ENCODE results near the gene PLEKHM2.

Gene PLEKHM2

DNA sequence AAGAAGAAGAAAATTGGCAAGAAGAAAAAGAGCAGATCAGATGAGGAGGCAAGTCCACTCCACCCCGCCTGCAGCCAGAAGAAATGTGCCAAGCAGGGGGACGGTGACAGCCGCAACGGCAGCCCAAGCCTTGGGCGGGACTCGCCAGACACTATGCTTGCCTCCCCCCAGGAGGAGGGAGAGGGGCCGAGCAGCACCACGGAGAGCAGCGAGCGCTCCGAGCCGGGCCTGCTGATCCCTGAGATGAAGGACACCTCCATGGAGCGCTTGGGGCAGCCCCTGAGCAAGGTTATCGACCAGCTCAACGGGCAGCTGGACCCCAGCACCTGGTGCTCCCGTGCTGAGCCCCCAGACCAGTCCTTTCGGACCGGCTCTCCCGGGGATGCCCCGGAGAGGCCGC lies 42.9 kb downstream of the PLEKHM2 start:
- no peak for DNase-seq

DNA sequence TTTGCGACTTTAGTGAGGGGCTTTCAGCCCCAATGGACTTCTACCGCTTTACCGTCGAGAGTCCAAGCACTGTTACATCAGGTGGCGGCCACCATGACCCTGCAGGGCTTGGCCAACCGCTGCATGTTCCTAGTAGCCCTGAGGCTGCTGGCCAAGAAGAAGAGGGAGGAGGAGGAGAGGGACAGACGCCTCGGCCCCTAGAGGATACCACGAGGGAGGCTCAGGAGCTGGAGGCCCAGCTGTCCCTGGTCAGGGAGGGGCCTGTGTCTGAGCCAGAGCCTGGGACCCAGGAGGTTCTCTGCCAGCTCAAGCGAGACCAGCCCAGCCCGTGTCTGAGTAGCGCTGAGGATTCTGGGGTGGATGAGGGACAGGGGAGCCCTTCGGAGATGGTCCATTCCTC lies 43.3 kb downstream of the PLEKHM2 start:
- DNase-seq: no peak

DNA sequence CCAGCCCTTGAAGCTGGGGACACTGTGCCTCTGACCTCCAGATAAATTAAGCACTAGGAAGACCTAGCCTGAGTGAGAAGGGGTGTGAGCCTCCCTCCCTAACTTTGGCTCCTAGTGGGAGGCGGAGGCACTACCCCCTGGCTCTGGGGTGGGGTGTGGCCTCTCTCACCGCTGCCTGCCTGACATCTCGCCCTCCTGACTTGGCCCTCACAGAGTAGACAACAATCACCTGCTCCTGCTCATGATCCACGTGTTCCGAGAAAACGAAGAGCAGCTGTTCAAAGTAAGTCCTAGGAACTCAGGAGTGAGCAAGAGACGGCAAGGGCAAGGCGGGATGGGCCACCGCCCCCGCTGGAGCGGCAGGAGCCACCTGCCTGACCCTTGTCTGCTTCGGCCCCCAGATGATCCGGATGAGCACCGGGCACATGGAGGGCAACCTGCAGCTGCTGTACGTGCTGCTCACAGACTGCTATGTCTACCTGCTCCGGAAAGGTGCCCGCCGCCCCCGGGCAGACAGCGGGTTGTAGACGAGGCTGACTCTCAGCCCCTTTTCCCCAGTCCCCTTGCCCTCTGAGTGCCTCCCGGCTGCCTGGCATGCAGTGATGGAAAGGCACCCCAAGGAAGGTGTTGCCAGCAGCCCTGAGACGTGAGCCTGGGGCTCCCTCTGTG lies 43.9 kb downstream of the PLEKHM2 start:
- DNase-seq: no peak

DNA sequence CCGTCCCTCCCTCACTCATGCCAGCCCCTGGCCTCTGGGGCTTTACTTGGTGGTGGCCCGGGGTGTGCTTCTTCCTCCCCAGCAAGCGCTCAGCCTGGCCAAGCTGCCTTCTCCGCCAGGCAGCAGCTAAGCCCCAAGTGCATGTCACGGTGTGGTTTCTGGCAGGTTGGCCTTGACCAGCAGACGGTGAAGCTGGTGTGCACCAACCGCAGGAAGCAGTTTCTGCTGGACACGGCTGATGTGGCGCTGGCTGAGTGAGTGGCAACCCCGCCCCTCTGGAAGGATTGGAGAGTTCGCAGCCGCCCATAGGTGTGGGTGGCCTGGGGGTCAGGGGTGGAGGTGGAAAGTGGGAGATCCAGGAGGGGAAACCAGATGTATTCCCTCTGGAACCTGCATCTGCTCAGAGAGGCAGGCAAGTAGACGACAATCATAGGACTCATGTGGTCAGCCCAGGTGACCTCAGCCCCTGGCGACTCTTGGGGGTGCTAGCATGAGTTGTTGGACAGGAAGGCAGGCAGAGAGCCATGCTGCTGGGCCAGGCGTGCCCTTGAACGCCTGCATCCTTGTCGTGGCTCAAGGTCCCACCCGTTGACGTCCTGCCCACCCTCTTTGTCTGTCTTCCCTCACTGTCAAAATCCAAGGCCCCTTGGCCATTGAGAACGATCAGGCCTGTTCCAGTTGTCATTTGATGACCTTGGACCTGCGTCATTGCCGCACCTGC lies 45.0 kb downstream of the PLEKHM2 start:
- no peak for DNase-seq

DNA sequence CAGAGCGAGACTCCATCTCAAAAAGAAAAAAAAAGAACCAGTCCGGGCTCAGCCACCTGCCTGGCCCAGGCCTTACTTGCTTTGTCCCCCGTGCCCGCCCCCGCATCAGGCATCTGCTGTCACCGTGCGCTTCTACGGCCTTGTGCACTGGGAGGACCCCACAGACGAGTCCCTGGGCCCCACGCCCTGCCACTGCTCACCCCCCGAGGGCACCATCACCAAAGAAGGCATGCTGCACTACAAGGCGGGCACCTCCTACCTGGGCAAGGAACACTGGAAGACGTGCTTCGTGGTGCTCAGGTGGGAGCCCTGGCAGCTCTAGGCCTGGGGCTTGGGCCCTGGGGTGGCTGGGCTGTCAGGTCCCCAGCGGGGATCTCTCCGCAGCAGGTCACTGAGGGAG lies 46.3 kb downstream of the PLEKHM2 start:
- no peak for DNase-seq

DNA sequence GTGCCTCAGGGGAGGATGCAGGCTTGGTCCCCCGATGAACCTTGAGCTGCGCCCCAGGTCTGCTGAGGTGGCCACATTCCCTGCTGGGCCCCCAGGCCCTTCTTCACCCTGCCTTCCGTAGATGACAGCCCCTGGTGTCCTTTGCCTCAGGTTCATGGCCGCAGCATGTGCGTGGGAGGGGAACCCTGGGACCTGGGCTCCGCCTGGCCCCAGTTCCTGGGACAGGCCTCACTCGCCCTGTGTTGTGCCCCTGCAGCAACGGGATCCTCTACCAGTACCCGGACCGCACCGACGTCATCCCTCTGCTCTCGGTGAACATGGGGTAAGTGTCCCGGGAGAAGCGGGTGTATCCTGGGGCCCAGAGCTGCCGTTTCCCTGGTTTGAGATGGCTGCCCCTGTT lies 46.8 kb downstream of the PLEKHM2 start:
- DNase-seq: no peak

DNA sequence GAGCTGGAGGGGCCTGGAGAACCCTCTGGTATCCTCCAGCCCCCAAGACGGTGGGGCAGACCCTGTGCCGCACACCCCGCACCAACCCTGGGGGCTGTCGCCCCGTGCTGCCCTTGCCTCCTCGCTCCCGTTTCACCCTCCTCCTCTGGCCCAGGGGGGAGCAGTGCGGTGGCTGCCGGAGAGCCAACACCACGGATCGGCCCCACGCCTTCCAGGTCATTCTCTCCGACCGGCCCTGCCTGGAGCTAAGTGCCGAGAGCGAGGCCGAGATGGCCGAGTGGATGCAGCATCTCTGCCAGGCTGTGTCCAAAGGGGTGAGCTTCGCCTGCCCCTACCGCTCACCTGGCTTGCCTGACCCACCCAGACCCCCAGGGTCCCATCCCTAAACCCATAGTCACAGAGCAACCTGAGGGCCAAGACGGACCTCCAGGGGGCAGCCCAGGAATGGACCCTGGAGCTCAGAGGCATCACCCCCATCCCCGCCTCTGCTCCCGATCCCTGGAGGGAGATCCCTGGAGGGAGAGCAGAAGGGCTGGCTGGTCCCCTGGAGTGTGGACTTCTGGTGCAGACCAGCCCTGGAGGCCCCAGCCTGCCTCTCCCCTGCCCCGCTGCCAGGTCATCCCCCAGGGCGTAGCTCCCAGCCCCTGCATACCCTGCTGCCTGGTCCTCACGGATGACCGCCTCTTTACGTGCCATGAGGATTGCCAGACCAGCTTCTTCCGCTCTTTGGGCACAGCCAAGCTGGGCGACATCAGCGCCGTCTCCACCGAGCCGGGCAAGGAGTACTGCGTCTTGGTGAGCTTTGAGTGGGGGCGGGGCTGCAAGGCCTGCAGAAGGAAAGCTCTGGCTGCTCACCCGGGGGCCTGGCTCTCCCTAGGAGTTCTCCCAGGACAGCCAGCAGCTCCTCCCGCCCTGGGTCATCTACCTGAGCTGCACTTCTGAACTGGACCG lies 47.9 kb downstream of the PLEKHM2 start:
- DNase-seq: no peak

DNA sequence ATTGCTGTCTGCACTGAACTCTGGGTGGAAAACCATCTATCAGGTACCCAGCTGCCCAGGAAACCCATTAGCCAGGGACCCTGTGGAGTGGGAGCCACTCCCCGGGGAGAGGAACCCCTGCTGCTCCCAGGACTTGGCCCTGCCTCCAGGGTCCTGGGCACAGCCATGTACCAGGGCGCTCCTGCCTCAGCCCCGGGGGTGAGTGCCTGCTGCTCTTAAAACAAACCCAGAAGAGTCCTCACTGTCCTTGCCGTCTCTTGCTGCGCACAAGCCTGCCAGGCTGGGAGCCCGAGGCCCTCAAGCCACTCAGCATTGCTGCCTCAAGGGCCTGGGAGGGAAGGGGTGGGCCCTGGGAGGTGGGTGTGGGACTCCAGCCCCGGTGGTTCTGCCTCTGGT lies 48.6 kb downstream of the PLEKHM2 start:
- no peak for DNase-seq

DNA sequence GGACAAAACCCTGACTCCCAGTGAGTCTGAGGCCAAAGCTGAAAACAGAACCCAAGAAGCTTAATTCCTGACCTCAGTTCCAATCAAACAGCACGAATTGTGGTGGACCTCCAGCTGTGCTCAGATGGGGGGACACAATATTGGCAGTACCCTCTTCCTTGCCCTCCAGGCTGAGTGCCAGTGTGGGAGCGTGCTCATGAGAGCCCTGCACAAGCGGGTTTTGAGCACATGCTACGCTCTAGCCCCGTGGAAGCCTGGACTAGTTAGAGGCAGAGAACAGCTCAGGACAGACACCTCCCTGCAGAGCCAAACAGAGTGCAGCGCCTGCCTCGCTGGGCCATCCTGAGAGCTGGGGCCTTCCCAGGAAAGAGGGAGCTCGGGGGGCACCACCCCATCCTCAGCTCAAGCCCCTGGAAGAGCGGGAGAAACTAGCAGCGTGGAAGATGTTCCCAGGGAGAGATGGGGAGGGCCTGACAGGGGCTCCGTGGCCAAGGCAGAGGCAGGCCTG lies 49.2 kb downstream of the PLEKHM2 start:
- DNase-seq: no peak

DNA sequence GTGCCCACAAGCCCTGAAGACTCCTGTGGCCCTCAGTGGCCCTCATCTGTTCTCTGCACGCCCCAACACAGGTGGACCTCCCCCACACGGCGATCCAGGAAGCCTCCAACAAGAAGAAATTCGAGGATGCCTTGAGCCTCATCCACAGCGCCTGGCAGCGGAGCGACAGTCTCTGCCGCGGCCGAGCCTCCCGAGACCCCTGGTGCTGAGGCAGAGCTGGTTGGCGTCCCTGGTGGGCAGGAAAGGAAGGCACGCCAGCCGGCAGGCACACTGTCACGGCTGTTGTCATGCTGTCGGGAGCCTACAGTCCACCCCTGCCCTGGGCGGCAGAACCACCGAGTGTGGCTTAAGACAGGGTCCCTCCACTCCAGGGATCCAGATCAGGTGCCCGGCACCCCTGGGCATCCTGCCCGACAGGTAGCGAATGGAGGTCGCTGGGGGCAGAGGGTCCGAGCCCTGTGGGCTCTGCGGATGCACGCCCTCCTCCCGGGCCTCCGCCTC lies 49.7 kb downstream of the PLEKHM2 start:
- no peak for DNase-seq

DNA sequence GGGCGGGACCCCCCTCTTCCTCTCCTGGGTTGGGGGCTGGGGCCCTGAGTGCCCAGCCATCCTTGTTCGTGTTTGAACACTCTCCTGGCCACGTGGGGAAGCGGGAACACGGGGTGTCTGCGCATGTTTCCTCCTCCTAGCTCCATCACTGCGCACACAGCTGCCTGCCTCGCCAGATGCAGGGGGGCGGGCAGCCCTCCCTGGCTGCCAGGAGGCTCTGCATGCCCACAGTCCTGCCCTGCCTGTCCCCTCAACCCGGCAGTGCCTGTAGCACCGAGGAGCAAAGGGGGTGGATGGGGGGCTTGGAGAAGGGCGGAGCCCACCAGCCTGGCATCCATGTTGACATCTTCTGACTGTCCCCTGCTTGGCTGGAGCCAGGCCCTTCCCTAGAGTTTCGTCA lies 50.2 kb downstream of the PLEKHM2 start:
- DNase-seq: no peak

DNA sequence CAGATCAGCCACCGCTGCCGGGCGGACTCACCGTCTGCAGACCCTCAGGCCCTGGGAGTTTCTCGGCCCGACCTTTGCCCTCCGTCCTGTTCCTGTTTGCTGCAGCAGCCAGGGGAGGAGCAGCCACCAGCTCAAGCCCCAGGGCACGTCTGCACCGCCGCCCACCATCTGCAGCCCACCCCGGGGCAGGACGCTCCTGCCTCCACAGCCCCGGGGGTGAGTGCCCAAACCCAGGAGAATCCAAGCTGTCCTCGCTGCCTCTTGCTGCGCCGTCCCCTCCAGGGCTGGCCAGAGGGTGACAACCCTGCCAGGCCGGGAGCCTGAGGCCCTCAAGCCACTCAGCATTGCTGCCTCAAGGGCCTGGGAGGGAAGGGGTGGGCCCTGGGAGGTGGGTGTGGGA lies 50.8 kb downstream of the PLEKHM2 start:
- no peak for DNase-seq

DNA sequence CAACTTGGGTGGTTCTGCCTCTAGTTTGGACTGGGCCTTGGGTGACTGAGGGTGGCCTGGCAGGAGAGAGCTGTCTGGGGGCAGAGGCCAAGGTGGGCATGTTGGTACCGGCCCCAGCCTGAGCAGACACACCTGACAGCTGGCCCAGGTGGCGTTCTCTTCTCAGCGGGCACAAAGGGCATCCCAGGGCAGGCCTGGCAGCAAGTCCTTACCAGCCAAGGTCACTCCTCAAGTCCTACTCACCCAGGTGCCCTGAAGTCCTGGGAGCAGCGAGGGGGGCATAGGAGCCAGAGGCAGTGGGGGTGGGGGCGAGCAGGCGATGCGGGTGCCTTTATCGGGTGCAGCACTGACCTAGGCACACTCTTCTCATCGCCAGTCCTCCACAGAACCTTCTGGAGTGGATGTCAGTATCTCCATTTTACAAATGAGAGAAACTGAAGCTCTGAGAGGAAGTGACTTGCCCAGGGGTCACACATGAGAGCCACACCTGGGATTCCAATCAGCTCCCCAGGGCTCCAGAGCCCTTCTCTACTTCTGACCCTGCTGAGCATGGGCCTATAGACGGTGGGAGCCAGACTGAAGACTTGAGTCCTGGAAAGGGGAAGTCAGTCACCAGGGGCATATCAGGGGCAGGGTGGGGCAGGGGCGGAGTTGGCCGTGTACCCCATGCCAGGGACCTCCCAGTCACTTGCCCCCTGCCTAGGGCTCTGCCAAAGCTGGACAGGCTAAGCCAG lies 51.4 kb downstream of the PLEKHM2 start:
- DNase-seq: no peak

DNA sequence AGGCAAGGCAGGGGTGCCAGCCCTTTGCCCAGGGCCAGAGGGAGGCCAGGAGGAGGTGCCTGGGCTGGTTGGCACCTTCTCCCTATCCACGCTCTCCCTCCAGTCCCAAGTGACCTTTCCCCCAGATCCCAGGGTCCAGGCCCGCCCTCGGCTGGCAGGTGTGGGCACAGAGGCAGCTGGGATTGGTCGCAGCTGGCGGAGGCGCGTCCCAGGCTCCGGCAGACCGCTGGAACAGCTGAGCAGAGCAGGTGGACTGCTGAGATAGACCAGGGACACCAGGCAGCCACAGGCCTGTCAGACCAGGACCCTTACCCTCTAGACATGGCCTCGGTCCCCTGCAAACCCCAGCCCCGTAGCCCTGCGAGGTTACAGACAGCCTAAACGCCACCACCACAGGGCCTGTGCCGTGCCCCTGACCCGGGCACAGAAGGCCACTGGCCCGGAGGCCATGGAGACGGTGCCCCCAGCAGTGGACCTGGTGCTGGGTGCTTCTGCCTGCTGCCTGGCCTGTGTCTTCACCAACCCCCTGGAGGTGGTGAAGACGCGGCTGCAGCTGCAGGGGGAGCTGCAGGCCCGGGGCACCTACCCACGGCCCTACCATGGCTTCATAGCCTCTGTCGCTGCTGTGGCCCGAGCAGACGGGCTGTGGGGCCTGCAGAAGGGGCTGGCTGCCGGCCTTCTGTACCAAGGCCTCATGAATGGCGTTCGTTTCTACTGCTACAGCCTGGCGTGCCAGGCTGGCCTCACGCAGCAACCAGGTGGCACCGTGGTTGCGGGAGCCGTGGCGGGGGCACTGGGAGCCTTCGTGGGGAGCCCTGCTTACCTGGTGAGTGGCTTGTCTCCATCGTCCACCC lies 52.1 kb downstream of the PLEKHM2 start, which contains the start of gene SLC25A34:
SLC25A34 (plus strand) TSS at position 221 of the 854 bp plus-strand sequence; CDS start at position 449, 228 bp downstream.
- peak; percentile 14 for DNase-seq

DNA sequence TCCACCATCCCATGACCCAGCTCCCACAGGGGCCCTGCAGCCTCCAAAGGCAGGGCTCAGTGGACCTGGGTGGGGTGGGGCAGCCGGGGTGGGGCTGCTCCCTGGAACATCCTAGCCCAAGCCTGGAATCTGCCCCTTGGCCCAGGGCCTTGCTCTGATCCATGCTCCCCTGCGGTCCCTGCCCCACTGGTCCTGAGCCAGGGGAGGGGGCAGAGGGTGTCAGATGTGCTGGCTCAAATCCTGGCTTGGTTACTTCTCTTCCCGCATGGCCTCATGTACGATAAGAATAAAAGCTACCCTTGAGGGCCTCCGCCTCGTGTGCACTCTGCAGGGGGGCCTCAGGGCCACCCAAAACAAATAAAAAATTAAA lies 52.8 kb downstream of the PLEKHM2 start:
- no peak for DNase-seq

DNA sequence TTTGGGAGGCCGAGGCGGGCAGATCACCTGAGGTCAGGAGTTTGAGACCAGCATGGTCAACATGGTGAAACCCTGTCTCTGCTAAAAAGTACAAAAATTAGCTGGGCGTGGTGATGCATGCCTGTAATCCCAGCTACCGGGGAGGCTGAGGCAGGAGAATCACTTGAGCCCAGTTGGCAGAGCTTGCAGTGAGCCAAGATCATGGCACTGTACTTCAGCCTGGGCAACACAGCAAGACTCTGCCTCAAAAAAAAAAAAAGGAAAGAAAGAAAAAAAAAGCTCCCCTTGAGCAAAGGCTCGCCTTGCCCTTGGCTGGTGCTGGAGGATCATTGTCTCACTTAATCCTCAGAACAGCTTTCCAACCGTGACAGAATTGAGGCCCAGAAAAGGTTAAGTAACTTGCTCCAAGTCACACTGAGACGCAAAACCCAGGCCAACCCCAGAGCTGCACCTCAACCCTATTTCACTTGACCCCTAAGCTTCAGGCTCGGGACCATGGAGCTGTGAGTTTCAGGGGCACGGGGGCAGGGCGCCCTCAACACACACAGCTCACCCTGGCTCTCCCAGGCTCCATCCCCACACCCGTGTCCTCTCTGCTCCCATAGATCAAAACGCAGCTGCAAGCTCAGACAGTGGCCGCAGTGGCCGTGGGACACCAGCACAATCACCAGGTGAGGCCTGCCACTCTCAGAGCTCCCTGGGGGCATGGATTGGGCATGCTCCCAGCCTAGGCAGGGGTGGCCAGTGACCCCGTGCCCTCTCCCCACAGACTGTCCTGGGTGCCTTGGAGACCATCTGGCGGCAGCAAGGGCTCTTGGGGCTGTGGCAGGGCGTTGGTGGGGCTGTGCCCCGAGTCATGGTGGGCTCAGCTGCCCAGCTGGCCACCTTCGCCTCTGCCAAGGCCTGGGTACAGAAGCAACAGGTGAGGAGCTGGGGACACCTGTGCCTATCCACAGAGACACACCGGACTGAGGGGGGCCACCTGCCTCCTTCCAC lies 53.5 kb downstream of the PLEKHM2 start:
- DNase-seq: no peak

DNA sequence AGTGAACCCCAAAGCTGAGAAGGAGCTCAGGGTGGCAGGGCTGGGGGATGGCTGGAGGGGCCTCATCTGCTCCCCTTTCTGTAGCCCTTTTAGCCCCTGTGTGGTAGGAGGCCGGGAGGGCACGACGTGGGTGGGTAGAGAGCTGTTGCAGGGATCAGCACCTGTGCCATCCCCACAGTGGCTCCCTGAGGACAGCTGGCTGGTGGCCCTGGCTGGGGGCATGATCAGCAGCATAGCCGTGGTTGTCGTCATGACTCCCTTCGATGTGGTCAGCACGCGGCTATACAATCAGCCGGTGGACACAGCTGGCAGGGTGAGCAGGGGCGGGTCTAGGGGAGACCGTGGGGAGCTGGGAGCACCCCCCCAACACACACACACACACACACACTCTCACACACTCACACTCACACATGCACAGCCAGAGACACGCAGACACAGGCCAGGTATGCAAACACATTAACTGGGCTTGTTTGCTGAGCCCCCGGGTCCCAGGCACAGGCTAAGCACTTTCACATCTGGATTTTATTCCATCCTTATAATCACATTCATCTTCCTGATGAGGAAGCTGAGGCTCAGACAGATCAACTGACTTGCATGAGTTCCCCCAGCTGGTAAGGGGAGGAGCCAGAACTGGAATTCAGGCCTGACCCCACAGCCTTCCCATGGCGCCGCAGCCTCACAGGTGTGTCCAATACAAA lies 54.4 kb downstream of the PLEKHM2 start:
- no peak for DNase-seq

DNA sequence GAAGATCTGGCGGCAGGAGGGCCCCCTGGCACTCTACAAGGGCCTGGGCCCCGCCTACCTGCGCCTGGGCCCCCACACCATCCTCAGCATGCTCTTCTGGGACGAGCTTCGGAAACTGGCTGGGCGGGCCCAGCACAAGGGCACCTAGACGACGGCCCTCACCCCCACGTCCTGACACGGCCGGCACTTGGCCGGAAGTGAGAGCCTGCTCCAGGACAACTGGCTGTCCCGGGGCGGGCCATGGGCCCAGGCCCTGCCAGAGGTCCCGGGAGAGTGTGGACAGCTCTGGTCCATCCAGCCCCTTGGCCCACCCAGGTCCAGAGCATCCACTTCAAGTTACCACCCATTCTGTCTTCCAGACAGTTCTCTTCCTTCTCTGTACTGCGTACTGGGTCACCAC lies 55.1 kb downstream of the PLEKHM2 start:
- DNase-seq: no peak

DNA sequence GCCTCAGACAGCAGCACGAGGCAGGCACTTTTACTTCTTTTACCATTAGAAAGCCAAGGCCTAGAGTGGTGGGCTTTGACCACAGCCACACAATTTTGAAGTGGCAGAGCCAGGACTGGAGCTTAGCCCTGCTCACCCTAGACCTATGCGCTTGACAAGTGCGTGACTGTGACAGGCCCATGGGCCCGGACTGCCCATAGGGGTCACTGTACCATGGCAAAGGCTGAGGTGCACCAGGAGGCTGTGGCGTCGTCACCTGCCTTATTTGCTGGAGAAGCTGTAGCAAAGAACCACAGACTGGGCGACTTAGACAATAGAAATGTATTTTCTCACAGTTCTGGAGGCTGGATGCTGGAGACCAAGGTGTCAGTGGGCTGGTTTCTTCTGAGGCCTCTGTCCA lies 55.6 kb downstream of the PLEKHM2 start:
- DNase-seq: no peak

Data from NCI-H1436 (cell line).